GM12878 (cell line): ENCODE results near the gene CSAD.

Source experiments
- ATF2 ChIP-seq: IDR thresholded peaks from 2 replicates; pipeline ENCODE4 v1.6.1; 2012; ENCODE audit warnings: low read length, inconsistent platforms
- GABPA ChIP-seq: IDR thresholded peaks from 2 replicates; pipeline ENCODE4 v1.6.1; 2014; ENCODE audit warnings: antibody characterized with exemption, low read depth, mild to moderate bottlenecking, inconsistent platforms
- MXI1 ChIP-seq: fragments of 150-350 bp; IDR thresholded peaks from 2 replicates; pipeline ENCODE4 v1.6.1; 2011; ENCODE audit warnings: low read depth, mild to moderate bottlenecking, inconsistent platforms, low read length, improper control_type of control experiment
- POLR2A ChIP-seq: IDR thresholded peaks from 2 replicates; pipeline ENCODE4 v1.6.1; 2011; ENCODE audit warnings: low read depth, mild to moderate bottlenecking, low read length
- SUPT20H ChIP-seq: IDR thresholded peaks from 2 replicates; pipeline ENCODE4 v1.6.1; 2011; ENCODE audit warnings: low read depth, mild to moderate bottlenecking, low read length, moderate library complexity, borderline replicate concordance; ENCODE audit not compliant: control insufficient read depth

- TF ChIP-seq GABPA (no peak), SUPT20H (no peak), POLR2A (peak; percentile 62), ATF2 (no peak), MXI1 (no peak)
These were observed 13.4 kb upstream of the CSAD start for GRCh38 chr12:53193985-53194716.
